DOHH2 (cell line): ENCODE data around the gene OPN1LW.
"Not testable (repeated sequence)": the region's sequence is repeated elsewhere in the genome, so short reads cannot be mapped to it uniquely, and the experiment has no call there.

Experiments used
- EZH2phosphoT487 ChIP-seq: fragments of 200-600 bp; sonication (generic); IDR thresholded peaks from 2 replicates; pipeline ENCODE4 v1.6.1; 2017; ENCODE audit warnings: borderline replicate concordance, mild to moderate bottlenecking, antibody characterized with exemption, low read length, moderate library complexity, mixed read lengths
- TF ChIP-seq, protein P1 (sequence below): fragments of 200-600 bp; sonication (generic); IDR thresholded peaks from one replicate; pipeline ENCODE4 v1.5.1; 2014; ENCODE audit warnings: antibody characterized with exemption, mild to moderate bottlenecking, low read depth, low read length; ENCODE audit not compliant: poor library complexity, severe bottlenecking

DNA sequence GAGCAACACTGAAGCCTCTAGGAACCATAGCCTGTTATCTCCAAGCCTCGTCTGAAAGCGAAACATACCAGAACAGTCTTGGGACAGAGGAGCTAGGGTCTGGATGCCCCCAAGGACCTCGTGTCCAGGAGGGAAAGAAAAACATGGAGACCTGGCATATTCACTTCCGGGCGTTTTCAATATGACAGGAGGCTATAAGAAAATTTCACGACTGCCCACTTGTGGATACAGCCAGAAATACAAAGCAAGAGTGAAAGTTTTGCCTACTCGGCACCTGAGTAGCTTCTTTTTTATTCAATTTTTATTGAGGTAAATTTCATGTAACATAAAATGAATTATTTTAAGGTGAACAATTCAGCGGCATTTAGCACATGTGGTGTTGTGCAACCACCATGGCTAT lies 20.9 kb downstream of the OPN1LW start:
- TF ChIP-seq, protein P1, sequence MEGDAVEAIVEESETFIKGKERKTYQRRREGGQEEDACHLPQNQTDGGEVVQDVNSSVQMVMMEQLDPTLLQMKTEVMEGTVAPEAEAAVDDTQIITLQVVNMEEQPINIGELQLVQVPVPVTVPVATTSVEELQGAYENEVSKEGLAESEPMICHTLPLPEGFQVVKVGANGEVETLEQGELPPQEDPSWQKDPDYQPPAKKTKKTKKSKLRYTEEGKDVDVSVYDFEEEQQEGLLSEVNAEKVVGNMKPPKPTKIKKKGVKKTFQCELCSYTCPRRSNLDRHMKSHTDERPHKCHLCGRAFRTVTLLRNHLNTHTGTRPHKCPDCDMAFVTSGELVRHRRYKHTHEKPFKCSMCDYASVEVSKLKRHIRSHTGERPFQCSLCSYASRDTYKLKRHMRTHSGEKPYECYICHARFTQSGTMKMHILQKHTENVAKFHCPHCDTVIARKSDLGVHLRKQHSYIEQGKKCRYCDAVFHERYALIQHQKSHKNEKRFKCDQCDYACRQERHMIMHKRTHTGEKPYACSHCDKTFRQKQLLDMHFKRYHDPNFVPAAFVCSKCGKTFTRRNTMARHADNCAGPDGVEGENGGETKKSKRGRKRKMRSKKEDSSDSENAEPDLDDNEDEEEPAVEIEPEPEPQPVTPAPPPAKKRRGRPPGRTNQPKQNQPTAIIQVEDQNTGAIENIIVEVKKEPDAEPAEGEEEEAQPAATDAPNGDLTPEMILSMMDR, result not testable (repeated sequence)
- TF ChIP-seq EZH2phosphoT487, result not testable (repeated sequence)
